H1 (cell line): Measurements from ENCODE around the gene CHTF8. TPM values are rescaled to one million over a fixed set of nuclear protein-coding genes. Genes with fewer than 3 reads are reported as not detected.

Experiments
- CTCF ChIA-PET: fragments of 300-600 bp; sonication (Branson Sonifier 250); formaldehyde crosslinking; loops from one replicate; lab custom pipeline; 2021; ENCODE audit not compliant: partially characterized antibody; lab: Charles Lee
- POLR2A ChIA-PET: fragments of 300-600 bp; sonication (Branson Sonifier 250); formaldehyde crosslinking; loops from one replicate; lab custom pipeline; 2021; ENCODE audit warnings: inconsistent platforms; ENCODE audit not compliant: partially characterized antibody; lab: Charles Lee
- DNase-seq, 2 experiments: peaks; one replicate each; pipeline versions ENCODE4 v3.0.0 to v3.0.0-alpha.2; 2010 to 2022; ENCODE audit warnings: low spot score in 2 of 2, low read depth in 1 of 2, mixed read lengths in 1 of 2
- FAIRE-seq: peaks from 2 replicates; lab custom pipeline; 2011; peaks lifted over from hg19 to GRCh38; lab: Jason Lieb, UNC
- H2AFZ ChIP-seq: 2 replicates; pipeline ENCODE4 v1.8.1; 2012; ENCODE audit warnings: low read length, inconsistent platforms
- H2AK5ac ChIP-seq: 2 replicates; pipeline ENCODE4 v1.6.1; 2013; ENCODE audit warnings: low read depth, low read length
- H2BK120ac ChIP-seq: replicated peaks from 2 replicates; pipeline ENCODE3; 2013; ENCODE audit warnings: low read depth, low read length, inconsistent platforms
- H2BK12ac ChIP-seq: 2 replicates; pipeline ENCODE4 v1.6.1; 2013; ENCODE audit warnings: low read depth, low read length
- H2BK15ac ChIP-seq: 2 replicates; pipeline ENCODE4 v1.6.1; 2013; ENCODE audit warnings: low read length
- H2BK20ac ChIP-seq: 2 replicates; pipeline ENCODE4 v1.6.1; 2013; ENCODE audit warnings: low read length
- H2BK5ac ChIP-seq: 2 replicates; pipeline ENCODE4 v1.6.1; 2013; ENCODE audit warnings: low read depth, low read length
- H3K14ac ChIP-seq: 2 replicates; pipeline ENCODE4 v1.6.1; 2013; ENCODE audit warnings: inconsistent platforms; ENCODE audit not compliant: insufficient read length
- H3K18ac ChIP-seq: 2 replicates; pipeline ENCODE4 v1.6.1; 2013; ENCODE audit warnings: low read length; ENCODE audit errors: extremely low read depth
- H3K23ac ChIP-seq: 2 replicates; pipeline ENCODE4 v1.6.1; 2013; ENCODE audit warnings: inconsistent platforms; ENCODE audit not compliant: insufficient read length
- H3K23me2 ChIP-seq: 2 replicates; pipeline ENCODE4 v1.6.1; 2013; ENCODE audit warnings: low read depth, low read length
- H3K27ac ChIP-seq: 2 replicates; pipeline ENCODE4 v1.6.1; 2011; ENCODE audit warnings: low read depth, low read length, inconsistent platforms
- H3K27me3 ChIP-seq, 4 experiments: replicated peaks in 1 of 4; 1 replicate in 1 of 4; 2 replicates in 3 of 4; pipeline versions ENCODE4 v1.6.1 to v1.8.1; 2011 to 2013; ENCODE audit warnings: low read length in 3 of 4, mild to moderate bottlenecking in 3 of 4, inconsistent platforms in 2 of 4, mixed read lengths in 2 of 4, moderate library complexity in 1 of 4; ENCODE audit not compliant: control insufficient read depth in 3 of 4, insufficient read depth in 3 of 4; ENCODE audit errors: extremely low read depth in 1 of 4
- H3K36me3 ChIP-seq, 4 experiments: 2 replicates each; pipeline versions ENCODE4 v1.6.1 to v1.8.1; 2011 to 2013; ENCODE audit warnings: mild to moderate bottlenecking in 4 of 4, low read length in 3 of 4, moderate library complexity in 2 of 4, control low read depth in 1 of 4, inconsistent platforms in 1 of 4; ENCODE audit not compliant: insufficient read depth in 4 of 4, control insufficient read depth in 2 of 4
- H3K4ac ChIP-seq: replicated peaks from 2 replicates; pipeline ENCODE3; 2013; ENCODE audit warnings: low read length, low read depth, mixed read lengths, inconsistent platforms; ENCODE audit not compliant: insufficient read length
- H3K4me1 ChIP-seq, 4 experiments: replicated peaks in 1 of 4; 1 replicate in 1 of 4; 2 replicates in 3 of 4; pipeline versions ENCODE4 v1.6.1 to v1.8.1; 2011 to 2013; ENCODE audit warnings: low read length in 3 of 4, inconsistent platforms in 2 of 4, mixed read lengths in 1 of 4; ENCODE audit not compliant: insufficient read depth in 4 of 4, control insufficient read depth in 3 of 4
- H3K4me2 ChIP-seq, 2 experiments: 2 replicates each; pipeline versions ENCODE4 v1.6.1 to v1.8.1; 2011 to 2013; ENCODE audit warnings: low read depth in 2 of 2, low read length in 2 of 2, control low read depth in 1 of 2, inconsistent platforms in 1 of 2, mild to moderate bottlenecking in 1 of 2; ENCODE audit not compliant: insufficient read depth in 1 of 2
- H3K4me3 ChIP-seq, 4 experiments: fragments of 200-600, 300-600 bp in 1 of 4; sonication (generic), shearing (Covaris generic), sonication (Bioruptor Twin) in 1 of 4; 2 replicates each; pipeline versions ENCODE4 v1.5.1 to v1.8.1; 2011 to 2016; ENCODE audit warnings: low read length in 4 of 4, low read depth in 3 of 4, control low read depth in 2 of 4, inconsistent platforms in 2 of 4, mild to moderate bottlenecking in 2 of 4, mixed read lengths in 1 of 4, moderate library complexity in 1 of 4; ENCODE audit not compliant: insufficient read depth in 2 of 4; ENCODE audit errors: extremely low read depth in 1 of 4
- H3K56ac ChIP-seq: replicated peaks from 2 replicates; pipeline ENCODE3; 2013; ENCODE audit warnings: low read depth, mild to moderate bottlenecking, mixed read lengths, low read length, inconsistent platforms; ENCODE audit not compliant: insufficient read length
- H3K79me1 ChIP-seq: 2 replicates; pipeline ENCODE4 v1.6.1; 2013; ENCODE audit warnings: low read depth, low read length, control low read depth
- H3K79me2 ChIP-seq, 2 experiments: 2 replicates each; pipeline versions ENCODE4 v1.6.1 to v1.8.1; 2012 to 2013; ENCODE audit warnings: low read length in 2 of 2, mild to moderate bottlenecking in 2 of 2, inconsistent platforms in 1 of 2; ENCODE audit not compliant: insufficient read depth in 2 of 2, control insufficient read depth in 1 of 2
- H3K9ac ChIP-seq, 4 experiments: replicated peaks in 1 of 4; 1 replicate in 1 of 4; 2 replicates in 3 of 4; pipeline versions ENCODE4 v1.6.1 to v1.8.1; 2011 to 2013; ENCODE audit warnings: low read depth in 3 of 4, low read length in 3 of 4, control low read depth in 2 of 4, mild to moderate bottlenecking in 2 of 4, moderate library complexity in 2 of 4, inconsistent platforms in 1 of 4; ENCODE audit errors: extremely low read depth in 1 of 4
- H3K9me3 ChIP-seq, 2 experiments: 2 replicates each; pipeline versions ENCODE4 v1.6.1 to v1.8.1; 2012 to 2013; ENCODE audit warnings: mild to moderate bottlenecking in 2 of 2, moderate library complexity in 2 of 2, control low read depth in 1 of 2, inconsistent platforms in 1 of 2, low read depth in 1 of 2, low read length in 1 of 2, mixed read lengths in 1 of 2; ENCODE audit not compliant: insufficient read depth in 2 of 2
- H4K20me1 ChIP-seq, 2 experiments: replicated peaks in 1 of 2; 2 replicates each; pipeline versions ENCODE3 to v1.8.1; 2011 to 2013; ENCODE audit warnings: inconsistent platforms in 2 of 2, low read length in 2 of 2, mild to moderate bottlenecking in 1 of 2; ENCODE audit not compliant: insufficient read depth in 2 of 2, control insufficient read depth in 1 of 2
- H4K5ac ChIP-seq: 2 replicates; pipeline ENCODE4 v1.6.1; 2013; ENCODE audit warnings: low read length, low read depth, mixed read lengths, inconsistent platforms; ENCODE audit not compliant: insufficient read length
- H4K8ac ChIP-seq: 2 replicates; pipeline ENCODE4 v1.8.0; 2013; ENCODE audit warnings: mild to moderate bottlenecking, moderate library complexity, low read length, inconsistent platforms; ENCODE audit not compliant: insufficient read depth; ENCODE audit errors: extremely low read depth
- H4K91ac ChIP-seq: replicated peaks from 2 replicates; pipeline ENCODE3; 2013; ENCODE audit warnings: low read length, mixed read lengths, inconsistent platforms; ENCODE audit not compliant: insufficient read length
- BCL11A ChIP-seq, 2 experiments: IDR thresholded peaks; one replicate each; pipeline ENCODE4 v1.6.1; 2011; ENCODE audit warnings: low read depth in 2 of 2, low read length in 2 of 2, mild to moderate bottlenecking in 2 of 2
- CBX5 ChIP-seq: fragments of 300-800, 300-1000 bp; sonication (generic); IDR thresholded peaks from 2 replicates; pipeline ENCODE4 v1.7.1; 2016; ENCODE audit warnings: antibody characterized with exemption, low read length, low read depth
- CEBPB ChIP-seq: IDR thresholded peaks from 2 replicates; pipeline ENCODE4 v1.6.1; 2012; ENCODE audit warnings: low read depth, low read length
- JUN ChIP-seq: IDR thresholded peaks from 2 replicates; pipeline ENCODE4 v1.6.1; 2011; ENCODE audit warnings: low read depth, mild to moderate bottlenecking, improper control_type of control experiment, low read length
- JUND ChIP-seq: IDR thresholded peaks from 2 replicates; pipeline ENCODE4 v1.6.1; 2011; ENCODE audit warnings: mild to moderate bottlenecking, improper control_type of control experiment, low read length
- POLR2A ChIP-seq, 2 experiments: IDR thresholded peaks; 1 replicate in 1 of 2; 2 replicates in 1 of 2; pipeline ENCODE4 v1.6.1; 2011; ENCODE audit warnings: low read depth in 2 of 2, low read length in 2 of 2, mild to moderate bottlenecking in 2 of 2; ENCODE audit errors: control extremely low read depth in 1 of 2
- RXRA ChIP-seq: IDR thresholded peaks from 2 replicates; pipeline ENCODE4 v1.6.1; 2011; ENCODE audit warnings: low read depth, mild to moderate bottlenecking, low read length, moderate library complexity; ENCODE audit not compliant: insufficient read depth
- SIRT6 ChIP-seq: IDR thresholded peaks from one replicate; pipeline ENCODE4 v1.7.1; 2012; ENCODE audit warnings: low read length, inconsistent platforms
- SP2 ChIP-seq: IDR thresholded peaks from 2 replicates; pipeline ENCODE4 v1.6.1; 2012; ENCODE audit warnings: mild to moderate bottlenecking, low read length, inconsistent platforms
- SP4 ChIP-seq: IDR thresholded peaks from 2 replicates; pipeline ENCODE4 v1.6.1; 2012; ENCODE audit warnings: low read length, inconsistent platforms
- SUZ12 ChIP-seq: fragments of 200-600 bp; sonication (generic); IDR thresholded peaks from 2 replicates; pipeline ENCODE4 v1.6.1; 2012; ENCODE audit warnings: mild to moderate bottlenecking, inconsistent platforms, low read length, moderate library complexity, mixed read lengths
- WGBS, 2 experiments: shearing (Covaris generic) in 1 of 2; methylation state at CpG; one replicate each; pipeline versions ENCODE4 v1.1.6 to v1.1.7; 2013 to 2015; ENCODE audit warnings: low lambda C conversion rate in 2 of 2, mixed read lengths in 2 of 2, inconsistent platforms in 1 of 2, low coverage in 1 of 2, missing lambda C conversion rate in 1 of 2; ENCODE audit not compliant: insufficient replicate concordance in 2 of 2, insufficient coverage in 1 of 2, insufficient read length in 1 of 2; ENCODE audit errors: extremely low coverage in 1 of 2, missing lambda C conversion rate in 1 of 2; 5-methylcytosine and 5-hydroxymethylcytosine counted together
- polyA plus RNA-seq, 7 experiments: library from polyadenylated mRNA; depleted of rRNA in 3 of 7; stranded (reverse) in 5 of 7; unstranded in 2 of 7; fragments of >200 nt in 5 of 7; fragments of 200-250 nt in 2 of 7; gene quantifications; 1 replicate in 5 of 7; 2 replicates in 1 of 7; 4 replicates in 1 of 7; pipeline versions ENCODE4 v1.2.1 to v1.2.3, GENCODE V29; 2011 to 2013; ENCODE audit warnings: missing spikeins in 2 of 7, mixed read lengths in 2 of 7
- total RNA-seq: library from RNA; stranded (reverse); fragmentation: NEBNext Ultra II Directional; extraction: Animal tissue kit (Norgen Biotek cat#: 25700); gene quantifications from 2 replicates; pipeline ENCODE4 v1.2.1, GENCODE V29; 2021
- TF ChIP-seq, protein P1 (sequence below): IDR thresholded peaks from 2 replicates; pipeline ENCODE4 v1.6.1; 2011; ENCODE audit warnings: low read depth, mild to moderate bottlenecking, low read length; ENCODE audit not compliant: insufficient read depth

The CHTF8 gene
- total and polyA plus RNA-seq, 2 of the 8 experiments (the other 6 are each of a cell fraction or from before 2014, with no cell fraction given) = 114 to 138 TPM

DNA sequence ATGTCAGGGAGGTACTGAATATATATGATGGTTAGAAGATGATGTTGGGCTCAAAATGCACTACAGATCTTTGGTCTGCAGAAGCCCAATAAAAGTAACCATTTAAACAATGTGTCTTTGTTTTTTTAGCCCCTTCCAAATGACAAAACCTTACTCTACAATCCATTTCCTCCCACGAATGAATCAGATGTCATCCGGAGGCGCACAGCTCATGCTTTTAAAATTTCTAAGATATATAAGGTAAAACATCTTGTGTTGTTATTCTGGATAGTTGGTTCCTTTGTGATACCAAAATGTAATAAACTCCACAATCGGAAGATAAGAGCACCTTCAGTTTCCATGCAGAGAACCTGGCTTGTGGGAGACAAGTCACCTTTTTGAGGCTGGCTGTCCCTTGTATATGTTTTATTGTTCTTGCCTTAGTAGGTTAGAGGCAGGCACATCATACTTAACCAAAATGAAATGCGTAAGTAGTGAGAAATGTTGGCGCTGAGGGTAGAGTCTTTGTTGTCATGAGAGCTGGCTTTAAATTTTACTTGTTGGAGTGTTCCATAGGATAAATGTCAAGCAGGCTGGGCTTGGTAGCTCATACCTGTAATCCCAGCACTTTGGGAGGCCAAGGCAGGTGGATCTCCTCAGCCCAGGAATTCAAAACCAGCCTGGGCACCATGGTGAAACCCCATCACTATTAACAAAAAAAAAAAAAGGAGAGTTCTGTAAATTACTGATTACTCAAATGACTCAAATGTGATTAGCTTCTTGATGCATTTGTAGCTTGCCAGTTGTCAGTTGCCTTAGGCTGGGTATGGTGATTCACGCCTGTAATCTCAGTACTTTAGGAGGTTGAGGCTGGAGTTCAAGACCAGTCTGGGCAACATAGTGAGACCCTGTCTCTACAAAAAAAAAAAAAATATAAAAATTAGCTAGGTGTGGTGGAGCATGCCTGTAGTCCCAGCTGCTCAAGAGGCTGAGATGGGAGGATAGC is 34.9 kb upstream of the CHTF8 start:
- Histone ChIP-seq H4K91ac (no peak overlapping the region), H2AFZ (no peak overlapping the region), H2BK12ac (no peak overlapping the region), H3K27me3 (no peaks in the 10 kb centered on the region), H2AK5ac (no peak overlapping the region), H3K18ac (no peak overlapping the region), H3K4me3 (no peak overlapping the region), H3K14ac (no peak overlapping the region), H4K8ac (no peak overlapping the region), H2BK5ac (no peak overlapping the region), H3K4ac (no peak overlapping the region), H2BK15ac (no peak overlapping the region), H3K79me1 (no peaks in the 10 kb centered on the region), H3K36me3 (peaks cover 27 to 63% (median 48%) of the 10 kb centered on the region in 4 experiments), H4K5ac (no peak overlapping the region), H3K4me1 (no peaks in the 10 kb centered on the region; a peak in 1 of 7 replicates), H3K27ac (no peak overlapping the region), H3K23ac (no peak overlapping the region), H3K56ac (no peak overlapping the region), H3K23me2 (no peaks in the 10 kb centered on the region), H2BK20ac (no peak overlapping the region), H3K4me2 (no peak overlapping the region), H4K20me1 (no peaks in the 10 kb centered on the region), H3K9me3 (no peaks in the 10 kb centered on the region), H2BK120ac (no peak overlapping the region), H3K79me2 (no peaks in the 10 kb centered on the region), H3K9ac (no peak overlapping the region)
- DNase-seq = no peak
- POLR2A ChIA-PET = interaction anchor here (0.9 to 1.5 kb wide), 6 partner anchors 10 to 159 kb away, joined by 3 to 6 read pairs (median 3); no protein-coding TSS in a partner anchor
- FAIRE-seq = no peak
- 95% methylated on average over 7 of the region's 7 CpGs; no CpG with 5 or more reads in 1 of the 2 experiments for WGBS, 2 experiments
- CTCF ChIA-PET = interaction anchor here (0.6 to 6.9 kb wide), 8 partner anchors 11 to 905 kb away, joined by 3 to 50 read pairs (median 5); no protein-coding TSS in a partner anchor
- no peak for TF ChIP-seq POLR2A (IDR thresholded peaks at IDR 0.05; ENCODE audit: control extremely low read depth in 1 of 2, low read depth in 2 of 2, low read length in 2 of 2)
- TF ChIP-seq BCL11A (IDR thresholded peaks at IDR 0.05; ENCODE audit: low read depth in 2 of 2, low read length in 2 of 2) = no peak
- TF ChIP-seq CEBPB = no peak
- TF ChIP-seq JUND = no peak
- no peak for TF ChIP-seq SP2
- TF ChIP-seq, protein P1, sequence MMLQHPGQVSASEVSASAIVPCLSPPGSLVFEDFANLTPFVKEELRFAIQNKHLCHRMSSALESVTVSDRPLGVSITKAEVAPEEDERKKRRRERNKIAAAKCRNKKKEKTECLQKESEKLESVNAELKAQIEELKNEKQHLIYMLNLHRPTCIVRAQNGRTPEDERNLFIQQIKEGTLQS = no peak
- TF ChIP-seq SIRT6 = no peak
- TF ChIP-seq SUZ12 = no peak
- no peak for TF ChIP-seq CBX5
- no peak for TF ChIP-seq JUN
- no peak for TF ChIP-seq SP4
- TF ChIP-seq RXRA = no peak
